ENCODE data around the gene LRRC23. TPM values are rescaled to one million over a fixed set of nuclear protein-coding genes. Genes with fewer than 3 reads are reported as not detected.
A peak's percentile ranks its signal among the peaks of the same experiment; 100 is the strongest.

LRRC23 gene
- total and polyA plus RNA-seq, 2 of the 4 experiments (the other 2 are of a cell fraction), result 11.1 to 11.4 TPM

- H2BK15ac ChIP-seq (ENCODE audit: low read depth, low read length), result no peak overlapping the region
- peaks cover 37 to 41% of the 10 kb centered on the region in 2 experiments for H3K79me1 ChIP-seq (ENCODE audit: low read depth in 1 of 2, low read length in 2 of 2)
- no peak for ATAC-seq (ENCODE audit: low read depth)
- 0 out of 2 replicates have a peak, but pooled peaks cover 6% of the 10 kb centered on the region for H4K20me1 ChIP-seq (ENCODE audit: insufficient read depth, low read length)
- H3K27me3 ChIP-seq (ENCODE audit: control insufficient read depth, insufficient read depth, low read length), result no peaks in the 10 kb centered on the region
- no peaks in the 10 kb centered on the region for H3K9me3 ChIP-seq (ENCODE audit: control insufficient read depth, insufficient read depth, low read length)
- no peak for TF ChIP-seq CEBPB (IDR thresholded peaks at IDR 0.05; ENCODE audit: low read depth, low read length)
- TF ChIP-seq SMC3 (IDR thresholded peaks at IDR 0.05; ENCODE audit: low read depth, low read length), result no peak
- TF ChIP-seq ELK1 (IDR thresholded peaks at IDR 0.05; ENCODE audit: borderline replicate concordance, low read depth, low read length), result no peak
- no peak for TF ChIP-seq RAD21 (IDR thresholded peaks at IDR 0.05; ENCODE audit: low read length)
- no peak for TF ChIP-seq BHLHE40 (IDR thresholded peaks at IDR 0.05; ENCODE audit: low read depth, low read length)
- no peak for TF ChIP-seq RCOR1 (IDR thresholded peaks at IDR 0.05; ENCODE audit: insufficient replicate concordance, low read length)
- TF ChIP-seq USF2 (IDR thresholded peaks at IDR 0.05; ENCODE audit: low read depth, low read length), result no peak
- no peak for TF ChIP-seq CHD1 (IDR thresholded peaks at IDR 0.05; ENCODE audit: low read depth, low read length)
- H4K8ac ChIP-seq (ENCODE audit: low read depth in 2 of 2, low read length in 2 of 2), result no peak overlapping the region
- no peak overlapping the region for H4K5ac ChIP-seq (ENCODE audit: low read depth, low read length)
- H3K4me2 ChIP-seq (ENCODE audit: low read depth, low read length), result peak overlapping the region; percentile 96
- no peak overlapping the region for H4K91ac ChIP-seq (ENCODE audit: insufficient read depth, low read depth, low read length)
- BruUV-seq (replicated peaks), result no TSS peak
- H2BK5ac ChIP-seq (ENCODE audit: low read depth, low read length, poor library complexity, severe bottlenecking), result no peak overlapping the region
- WGBS, 2 experiments (ENCODE audit: extremely low coverage in 2 of 2, insufficient read length in 1 of 2), result 98% methylated on average over 5 of the region's 14 CpGs; no CpG with 5 or more reads in 1 of the 2 experiments
- peaks cover 29% of the 10 kb centered on the region for H3K36me3 ChIP-seq (ENCODE audit: control insufficient read depth, insufficient read depth, low read length)
- H3K4me3 ChIP-seq (ENCODE audit: insufficient read depth, low read depth, low read length), result peak overlapping the region; percentile 90; the same call in 1 of the 2 replicates
- no peak overlapping the region for H3K4ac ChIP-seq (ENCODE audit: low read depth, low read length)
- H2BK120ac ChIP-seq (ENCODE audit: low read depth, low read length), result no peak overlapping the region
- H3K4me1 ChIP-seq (ENCODE audit: control insufficient read depth, insufficient read depth, low read length), result peaks cover 24% of the 10 kb centered on the region
- H3K23ac ChIP-seq (ENCODE audit: low read depth, low read length), result no peak overlapping the region
- H3K56ac ChIP-seq (ENCODE audit: extremely low read depth, insufficient read depth, low read length), result no peak overlapping the region
- peak overlapping the region; percentile 48 for H2AK5ac ChIP-seq (ENCODE audit: low read depth, low read length)
- no peak overlapping the region for H3K18ac ChIP-seq (ENCODE audit: low read depth, low read length)
- peak overlapping the region; percentile 45; the same call in 1 of the 2 replicates for H3K9ac ChIP-seq (ENCODE audit: low read depth, low read length)
- H3K9me1 ChIP-seq (ENCODE audit: insufficient read depth, low read length), result peaks cover 8% of the 10 kb centered on the region; the same call in 1 of the 2 replicates
- DNase-seq, result no peak
- in situ Hi-C loops (cut with MboI; ENCODE audit: low sequenced_read_pairs) (no loop called here), dilution Hi-C loops (cut with HindIII; ENCODE audit: low sequenced_read_pairs, unreplicated experiment) (no loop called here), intact Hi-C loops (cut with micrococcal nuclease) (no loop called here)
- H2AFZ ChIP-seq (replicated peaks; ENCODE audit: low read length, poor library complexity), result peak overlapping the region; percentile 61
- H2BK20ac ChIP-seq (ENCODE audit: low read depth, low read length), result no peak overlapping the region
- ChIA-PET POLR2A (ENCODE audit: unreplicated experiment) (no interaction called here), CTCF (no interaction called here)
- H2AK9ac ChIP-seq (replicated peaks; ENCODE audit: low read depth, low read length, poor library complexity), result peak overlapping the region; percentile 33
- 0 out of 2 replicates have a peak overlapping the region, but pooled peaks have one; percentile 33 for H3K14ac ChIP-seq (replicated peaks; ENCODE audit: low read depth, low read length)
- no peak overlapping the region; the same call in 1 of the 2 replicates for H3K27ac ChIP-seq (ENCODE audit: insufficient read depth, low read length)
Observed at GRCh38 chr12:6915789-6916285, 11.2 kb downstream of the LRRC23 start.
